Bronchial epithelial cell (primary cell): Measurements from ENCODE around the gene PLXNA4. TPM values are rescaled to one million over a fixed set of nuclear protein-coding genes. Genes with fewer than 3 reads are reported as not detected.
A peak's percentile ranks its signal among the peaks of the same experiment; 100 is the strongest.

ENCODE experiments used
- DNase-seq: peaks from one replicate; pipeline ENCODE4 v3.0.0-alpha.2; 2010; ENCODE audit warnings: low read depth
- FAIRE-seq: peaks from 2 replicates; lab custom pipeline; 2011; peaks lifted over from hg19 to GRCh38; lab: Jason Lieb, UNC
- H3K27me3 ChIP-seq: 2 replicates; pipeline ENCODE4 v1.5.1; 2011; ENCODE audit warnings: low read length; ENCODE audit not compliant: control insufficient read depth, insufficient read depth
- H3K36me3 ChIP-seq: 2 replicates; pipeline ENCODE4 v1.5.1; 2011; ENCODE audit warnings: low read length; ENCODE audit not compliant: control insufficient read depth, insufficient read depth
- H3K4me3 ChIP-seq: 2 replicates; pipeline ENCODE4 v1.5.1; 2011; ENCODE audit warnings: mild to moderate bottlenecking, low read depth, low read length, control low read depth
- CTCF ChIP-seq: IDR thresholded peaks from 2 replicates; pipeline ENCODE4 v1.5.1; 2011; ENCODE audit warnings: mild to moderate bottlenecking, moderate library complexity, low read length, control low read depth, inconsistent platforms; ENCODE audit not compliant: insufficient read depth, severe bottlenecking
- total RNA-seq: library from RNA; depleted of rRNA; stranded (reverse); fragments of >200 nt; gene quantifications from 2 replicates; pipeline ENCODE4 v1.2.1, GENCODE V29; 2014

PLXNA4 gene
- total RNA-seq, 1 donor from 2014 or later, result under 0.01 TPM

DNA sequence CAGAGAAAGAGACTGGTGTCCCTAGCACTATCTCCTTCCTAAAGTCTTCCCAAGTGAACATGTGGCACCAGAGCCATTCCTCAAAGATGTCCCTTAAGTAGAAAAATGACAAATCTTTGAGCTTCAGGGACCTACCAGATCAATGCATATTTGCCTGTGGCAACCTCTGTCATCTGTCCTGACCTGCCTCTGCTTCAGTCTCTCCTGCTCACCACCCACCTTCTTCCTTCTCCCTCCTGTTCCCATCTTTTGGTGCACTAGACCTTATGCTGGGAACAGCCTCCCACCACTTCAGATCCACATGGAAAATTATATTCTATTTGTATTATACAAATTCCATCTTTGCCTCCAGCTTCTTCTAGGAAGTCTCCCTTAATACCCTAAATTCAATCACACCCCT is 386.4 kb downstream of the PLXNA4 start:
- Histone ChIP-seq H3K27me3 (no peaks in the 10 kb centered on the region), H3K36me3 (no peaks in the 10 kb centered on the region), H3K4me3 (no peak overlapping the region)
- FAIRE-seq (peak; percentile 36), DNase-seq (no peak)
- TF ChIP-seq CTCF, result no peak

DNA sequence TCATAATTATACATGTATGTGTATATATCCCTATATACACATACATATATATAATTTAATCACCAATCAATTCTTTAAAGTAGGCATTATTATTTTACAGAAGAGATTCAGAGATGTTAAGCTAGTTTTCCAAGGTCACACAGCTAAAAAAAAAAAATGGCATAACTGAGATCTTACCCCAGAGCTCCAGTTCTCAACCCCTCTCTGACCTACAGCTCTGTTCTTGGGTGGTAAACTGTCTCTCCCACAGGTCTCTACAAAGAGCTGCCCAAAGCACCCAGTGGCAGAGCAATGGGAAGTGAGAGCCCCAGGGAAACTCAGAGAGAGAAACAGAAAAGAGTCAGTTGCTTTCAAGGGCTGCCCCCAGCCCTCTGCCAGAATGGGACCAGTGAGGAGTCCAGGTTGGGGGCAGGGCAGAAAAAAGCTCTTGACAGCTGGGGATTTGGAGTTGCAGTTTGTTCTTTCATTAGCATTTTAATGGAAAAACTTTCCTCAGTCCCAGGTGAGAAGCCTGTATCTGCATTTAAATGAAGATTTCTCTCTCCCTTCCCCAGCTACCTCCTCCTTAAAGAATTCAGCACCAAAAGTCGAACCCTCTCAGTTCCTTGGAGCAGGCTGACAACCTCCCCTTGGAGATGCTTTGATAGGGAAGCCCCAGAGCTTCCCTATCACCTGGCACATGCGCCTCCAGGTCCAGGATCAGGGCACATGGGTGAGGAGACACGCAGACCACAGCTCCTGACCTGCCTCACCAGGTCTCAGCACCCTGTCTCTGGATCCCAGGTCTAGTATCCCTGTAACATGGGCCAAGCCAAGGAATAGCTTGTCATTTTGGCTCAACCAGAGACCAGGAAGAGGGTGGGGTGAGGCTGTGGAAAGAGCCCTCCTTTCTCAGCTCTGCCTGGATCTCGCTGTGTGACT is 388.1 kb downstream of the PLXNA4 start:
- TF ChIP-seq CTCF, result no peak
- FAIRE-seq, result no peak
- H3K27me3 ChIP-seq, result no peaks in the 10 kb centered on the region

GRCh38 chr7:132187391-132187790 is 388.9 kb downstream of the PLXNA4 start:
- Histone ChIP-seq H3K27me3 (no peaks in the 10 kb centered on the region), H3K4me3 (no peak overlapping the region), H3K36me3 (no peaks in the 10 kb centered on the region)
- no peak for TF ChIP-seq CTCF
- DNase-seq, result no peak
- no peak for FAIRE-seq

More for the DNA sequence above, 388.1 kb downstream of the PLXNA4 start:
- Histone ChIP-seq H3K4me3 (no peak overlapping the region), H3K36me3 (no peaks in the 10 kb centered on the region)
- no peak for DNase-seq

GRCh38 chr7:132185150-132185549 is 391.1 kb downstream of the PLXNA4 start:
- Histone ChIP-seq H3K36me3 (no peaks in the 10 kb centered on the region), H3K4me3 (no peak overlapping the region), H3K27me3 (no peaks in the 10 kb centered on the region)
- DNase-seq (no peak), FAIRE-seq (no peak)
- TF ChIP-seq CTCF, result no peak

DNA sequence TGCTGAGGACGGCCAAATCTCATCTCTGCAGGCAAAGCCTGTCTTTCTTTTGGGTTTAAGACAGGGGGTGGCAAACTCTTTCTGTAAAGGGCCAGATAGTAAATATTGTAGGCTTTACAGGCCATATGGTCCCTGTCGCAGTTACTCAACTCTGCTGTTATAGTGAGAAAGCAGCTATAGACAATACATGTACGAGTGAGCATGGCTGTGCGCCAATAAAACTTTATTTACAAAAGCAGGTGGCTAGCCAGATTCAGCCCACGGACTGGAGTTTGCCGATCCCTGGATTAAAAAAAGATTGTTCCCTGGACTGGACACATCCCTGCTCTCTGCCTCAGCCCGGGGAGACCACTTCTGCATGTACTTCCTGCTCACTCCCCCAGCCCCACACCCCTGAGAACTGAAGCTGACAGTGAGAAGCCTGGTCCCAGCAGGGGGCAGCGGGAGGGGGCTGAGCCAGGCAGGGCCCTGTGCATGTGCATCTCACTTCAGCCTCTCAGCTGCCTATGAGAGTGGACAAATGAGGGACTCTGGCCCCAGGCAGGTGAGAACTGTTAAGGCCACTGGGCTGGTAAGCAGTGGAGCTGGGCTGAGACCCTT is 392.4 kb downstream of the PLXNA4 start:
- FAIRE-seq (no peak), DNase-seq (no peak)
- no peaks in the 10 kb centered on the region for H3K36me3 ChIP-seq
- TF ChIP-seq CTCF, result no peak
- no peaks in the 10 kb centered on the region for H3K27me3 ChIP-seq
- no peak overlapping the region for H3K4me3 ChIP-seq
